SK-N-SH (cell line): ENCODE data around the gene TRIL. TPM values are rescaled to one million over a fixed set of nuclear protein-coding genes. Genes with fewer than 3 reads are reported as not detected.

Source experiments
- CTCF ChIA-PET: fragments of 300-600, 350-600 bp; formaldehyde crosslinking; extraction: SDS; loops from one replicate; lab custom pipeline; 2021; lab: Yijun Ruan, JAX
- POLR2A ChIA-PET: fragments of 350-600 bp; sonication (Branson Sonifier 250); formaldehyde crosslinking; extraction: SDS; loops from one replicate; lab custom pipeline; 2020; ENCODE audit warnings: antibody characterized with exemption, inconsistent platforms; lab: Yijun Ruan, JAX
- DNase-seq: peaks from one replicate; pipeline ENCODE4 v3.0.0; 2012
- H2AFZ ChIP-seq: fragments of 200-600 bp; sonication (generic); 2 replicates; pipeline ENCODE4 v1.8.1; 2016; ENCODE audit warnings: antibody characterized with exemption, mild to moderate bottlenecking, low read depth
- H3F3A ChIP-seq: fragments of 200-600 bp; sonication (generic); replicated peaks from 2 replicates; pipeline ENCODE3; 2016; ENCODE audit warnings: antibody characterized with exemption, mild to moderate bottlenecking; ENCODE audit not compliant: insufficient read depth
- H3K27ac ChIP-seq, 2 experiments: fragments of 200-500 bp in 1 of 2; fragments of 200-600 bp in 1 of 2; sonication (Bioruptor generic) in 1 of 2; sonication (generic), shearing (Covaris generic) in 1 of 2; 2 replicates each; pipeline versions ENCODE4 v1.5.1 to v1.6.1; 2014 to 2016; ENCODE audit warnings: low read depth in 2 of 2, inconsistent platforms in 1 of 2, low read length in 1 of 2, mild to moderate bottlenecking in 1 of 2, mixed read lengths in 1 of 2
- H3K27me3 ChIP-seq: fragments of 200-600 bp; sonication (generic), shearing (Covaris generic); 2 replicates; pipeline ENCODE4 v1.6.1; 2016; ENCODE audit warnings: mixed run types; ENCODE audit not compliant: insufficient read depth
- H3K36me3 ChIP-seq, 2 experiments: fragments of 200-500 bp in 1 of 2; fragments of 200-600 bp in 1 of 2; sonication (Bioruptor generic) in 1 of 2; sonication (generic) in 1 of 2; replicated peaks in 1 of 2; 2 replicates each; pipeline versions ENCODE3 to v1.5.1; 2014 to 2016; ENCODE audit warnings: low read length in 1 of 2, mild to moderate bottlenecking in 1 of 2; ENCODE audit not compliant: insufficient read depth in 2 of 2, control insufficient read depth in 1 of 2
- H3K4me1 ChIP-seq, 2 experiments: fragments of 200-500 bp in 1 of 2; fragments of 200-600 bp in 1 of 2; sonication (Bioruptor generic) in 1 of 2; sonication (generic), shearing (Covaris generic) in 1 of 2; 2 replicates each; pipeline versions ENCODE4 v1.5.1 to v1.6.1; 2014 to 2016; ENCODE audit warnings: low read depth in 1 of 2, low read length in 1 of 2, mixed run types in 1 of 2; ENCODE audit not compliant: insufficient read depth in 2 of 2, control insufficient read depth in 1 of 2
- H3K4me2 ChIP-seq: fragments of 200-600 bp; sonication (generic), shearing (Covaris generic); 2 replicates; pipeline ENCODE4 v1.6.1; 2017; ENCODE audit warnings: mixed run types
- H3K4me3 ChIP-seq, 2 experiments: fragments of 200-500 bp in 1 of 2; fragments of 200-600 bp in 1 of 2; sonication (Bioruptor generic) in 1 of 2; sonication (generic), shearing (Covaris generic) in 1 of 2; 2 replicates each; pipeline versions ENCODE4 v1.5.1 to v1.8.1; 2014 to 2016; ENCODE audit warnings: low read depth in 2 of 2, inconsistent platforms in 1 of 2, low read length in 1 of 2, mild to moderate bottlenecking in 1 of 2, mixed read lengths in 1 of 2, moderate library complexity in 1 of 2
- H3K79me2 ChIP-seq: fragments of 200-600 bp; sonication (generic); 2 replicates; pipeline ENCODE4 v1.8.1; 2017; ENCODE audit warnings: mild to moderate bottlenecking; ENCODE audit not compliant: insufficient read depth
- H3K9ac ChIP-seq: fragments of 200-600 bp; sonication (generic); 2 replicates; pipeline ENCODE4 v1.6.1; 2017; ENCODE audit warnings: mixed run types
- H3K9me2 ChIP-seq: fragments of 200-600 bp; sonication (generic); 2 replicates; pipeline ENCODE4 v1.6.1; 2017; ENCODE audit warnings: mixed run types
- H3K9me3 ChIP-seq: fragments of 200-600 bp; sonication (generic); 2 replicates; pipeline ENCODE4 v1.6.1; 2017; ENCODE audit warnings: mixed run types, mild to moderate bottlenecking, moderate library complexity
- H4K20me1 ChIP-seq: fragments of 200-600 bp; sonication (generic); 2 replicates; pipeline ENCODE4 v1.6.1; 2017; ENCODE audit warnings: mild to moderate bottlenecking, mixed run types; ENCODE audit not compliant: insufficient read depth
- CTCF ChIP-seq: fragments of 200-600 bp; sonication (generic); IDR thresholded peaks from 2 replicates; pipeline ENCODE4 v1.6.1; 2017; ENCODE audit warnings: antibody characterized with exemption, mild to moderate bottlenecking, moderate library complexity
- ELF1 ChIP-seq: IDR thresholded peaks from 2 replicates; pipeline ENCODE4 v1.4.0; 2012
- EP300 ChIP-seq, 2 experiments: IDR thresholded peaks; 2 replicates each; pipeline versions ENCODE4 v1.4.0 to v1.6.1; 2012; ENCODE audit warnings: borderline replicate concordance in 1 of 2, low read depth in 1 of 2, low read length in 1 of 2
- EZH2phosphoT487 ChIP-seq: fragments of 200-600 bp; sonication (generic); IDR thresholded peaks from 2 replicates; pipeline ENCODE4 v1.6.1; 2017; ENCODE audit warnings: low read depth, mixed run types, mild to moderate bottlenecking, antibody characterized with exemption, moderate library complexity, borderline replicate concordance
- FOXJ3 ChIP-seq: sonication (generic); formaldehyde crosslinking; IDR thresholded peaks from 2 replicates; pipeline ENCODE4 v1.5.1; 2020; ENCODE audit warnings: mild to moderate bottlenecking, missing genetic modification reagents
- MAX ChIP-seq: IDR thresholded peaks from 2 replicates; pipeline ENCODE4 v1.4.0; 2012; ENCODE audit warnings: low read depth
- POLR2AphosphoS5 ChIP-seq: IDR thresholded peaks from 2 replicates; pipeline ENCODE4 v1.6.1; 2012; ENCODE audit warnings: low read depth, low read length
- RCOR1 ChIP-seq: fragments of 150-350 bp; IDR thresholded peaks from 2 replicates; pipeline ENCODE4 v1.6.1; 2017; ENCODE audit warnings: antibody characterized with exemption, low read length
- REST ChIP-seq: IDR thresholded peaks from 2 replicates; pipeline ENCODE4 v1.6.1; 2012; ENCODE audit warnings: mild to moderate bottlenecking, low read depth, low read length, moderate library complexity
- RFX5 ChIP-seq: IDR thresholded peaks from 2 replicates; pipeline ENCODE4 v1.6.1; 2012; ENCODE audit warnings: mild to moderate bottlenecking, improper control_type of control experiment, low read length
- RXRA ChIP-seq: IDR thresholded peaks from 2 replicates; pipeline ENCODE4 v1.4.0; 2012; ENCODE audit warnings: low read depth, mild to moderate bottlenecking, borderline replicate concordance
- TCF12 ChIP-seq: IDR thresholded peaks from 2 replicates; pipeline ENCODE4 v1.4.0; 2012
- TEAD4 ChIP-seq: IDR thresholded peaks from 2 replicates; pipeline ENCODE4 v1.4.0; 2012; ENCODE audit warnings: mild to moderate bottlenecking, borderline replicate concordance; ENCODE audit not compliant: insufficient read depth
- WGBS: methylation state at CpG from one replicate; pipeline ENCODE4 v1.1.6; 2017; ENCODE audit warnings: low lambda C conversion rate; 5-methylcytosine and 5-hydroxymethylcytosine counted together
- polyA plus RNA-seq, 3 experiments: library from polyadenylated mRNA; depleted of rRNA; stranded (reverse); fragments of >200 nt; gene quantifications; 2 replicates each; pipeline ENCODE4 v1.2.3, GENCODE V29; 2012

The TRIL gene
- polyA plus RNA-seq, 1 of the 3 experiments (the other 2 are of a cell fraction): 0.18 TPM

- 67% methylated on average over 6 of the region's 6 CpGs for WGBS
- Histone ChIP-seq H2AFZ (no peak overlapping the region), H3K27ac (no peak overlapping the region), H3K4me2 (no peak overlapping the region), H3K9ac (no peak overlapping the region), H3K4me1 (peaks cover 0 to 17% of the 10 kb centered on the region in 2 experiments; a peak in 1 of 4 replicates), H3K9me2 (no peaks in the 10 kb centered on the region), H3F3A (no peaks in the 10 kb centered on the region), H3K9me3 (no peaks in the 10 kb centered on the region), H4K20me1 (no peaks in the 10 kb centered on the region), H3K36me3 (no peaks in the 10 kb centered on the region), H3K27me3 (no peaks in the 10 kb centered on the region; the same call in 1 of the 2 replicates), H3K79me2 (no peaks in the 10 kb centered on the region), H3K4me3 (no peak overlapping the region)
- no peak for TF ChIP-seq ELF1
- no peak for DNase-seq
- CTCF ChIA-PET: interaction anchor here (0.6 to 2.1 kb wide), 7 partner anchors 40 to 110 kb away, joined by 3 to 17 read pairs (median 4); no protein-coding TSS in a partner anchor
- POLR2A ChIA-PET: no interaction called here
These were observed 38.7 kb upstream of the TRIL start for GRCh38 chr7:28996836-28997235.

GRCh38 chr7:28993371-28993770 is 35.2 kb upstream of the TRIL start:
- no peaks in the 10 kb centered on the region for H3F3A ChIP-seq
- H3K9me3 ChIP-seq: no peaks in the 10 kb centered on the region
- ChIA-PET POLR2A (no interaction called here), CTCF (interaction anchor here (1.0 to 3.5 kb wide), 3 partner anchors 36 to 196 kb away, joined by 3 to 18 read pairs (median 6); partner anchors contain the start of gene TRIL)
- H3K27ac ChIP-seq: no peak overlapping the region
- H3K4me3 ChIP-seq: no peak overlapping the region
- H3K36me3 ChIP-seq: no peaks in the 10 kb centered on the region
- no peak for DNase-seq
- H3K79me2 ChIP-seq: no peaks in the 10 kb centered on the region
- 54% methylated on average over 4 of the region's 4 CpGs for WGBS
- H3K27me3 ChIP-seq: no peaks in the 10 kb centered on the region; the same call in 1 of the 2 replicates
- TF ChIP-seq RXRA (no peak), TCF12 (no peak), CTCF (no peak), REST (no peak), RCOR1 (no peak), MAX (no peak), RFX5 (no peak), EP300 (IDR thresholded peaks at IDR 0.05; ENCODE audit: borderline replicate concordance in 1 of 2, low read depth in 1 of 2, low read length in 1 of 2) (no peak), POLR2AphosphoS5 (no peak), ELF1 (no peak), TEAD4 (no peak), FOXJ3 (CRISPR knock-in tag) (no peak), EZH2phosphoT487 (no peak)
- peaks cover 2 to 33% of the 10 kb centered on the region in 2 experiments; a peak in 2 of 4 replicates for H3K4me1 ChIP-seq
- H2AFZ ChIP-seq: no peak overlapping the region
- H4K20me1 ChIP-seq: no peaks in the 10 kb centered on the region
- no peaks in the 10 kb centered on the region for H3K9me2 ChIP-seq
- no peak overlapping the region for H3K4me2 ChIP-seq
- no peak overlapping the region for H3K9ac ChIP-seq
